Measurements from ENCODE around the gene TMEM139.

Gene TMEM139

DNA sequence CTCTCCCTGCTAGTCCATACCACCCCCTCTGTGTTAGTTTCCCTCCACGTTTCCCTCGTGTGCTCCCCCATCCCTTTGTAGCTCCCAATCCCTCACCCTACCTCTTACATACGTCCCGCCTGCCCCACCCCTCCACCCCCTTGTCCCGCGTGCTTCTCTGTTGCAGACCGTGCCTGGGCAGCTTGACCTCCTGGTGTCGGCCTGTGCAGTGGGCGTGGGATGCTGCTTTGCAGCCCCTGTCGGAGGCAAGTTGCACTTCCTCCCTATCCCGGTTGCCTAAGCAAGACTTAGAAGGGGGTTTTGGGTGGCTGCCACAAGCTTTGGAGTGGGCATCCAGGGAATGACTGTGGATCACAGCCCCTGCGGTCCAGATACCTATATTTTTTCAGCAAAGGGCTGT lies 38.9 kb downstream of the TMEM139 start:
- DNase-seq (ENCODE audit: low read depth in 3 of 3) = no peak

- no peak for DNase-seq (ENCODE audit: low read depth in 3 of 3)
Measured at GRCh38 chr7:143325240-143325639, 40.5 kb downstream of the TMEM139 start.

DNA sequence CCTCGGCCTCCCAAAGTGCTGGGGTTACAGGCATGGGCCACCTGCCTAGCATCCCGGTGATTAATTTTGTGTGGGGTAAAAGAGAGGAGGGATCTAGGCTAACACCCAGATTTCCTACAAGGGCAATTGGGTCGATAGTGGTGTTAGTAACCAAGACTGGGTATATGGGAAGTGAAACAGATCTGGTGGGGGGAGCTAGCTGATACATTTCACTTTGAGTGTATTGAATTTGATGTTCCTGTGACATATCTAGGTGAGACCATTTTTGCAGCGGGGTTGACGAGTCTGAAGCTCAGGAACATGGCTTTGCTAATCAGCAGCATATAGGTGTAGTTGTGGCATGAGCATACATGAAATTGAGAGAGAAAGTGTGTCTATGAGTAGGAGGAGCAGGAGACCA lies 43.1 kb downstream of the TMEM139 start:
- no peak for DNase-seq (ENCODE audit: low read depth in 3 of 3)

DNA sequence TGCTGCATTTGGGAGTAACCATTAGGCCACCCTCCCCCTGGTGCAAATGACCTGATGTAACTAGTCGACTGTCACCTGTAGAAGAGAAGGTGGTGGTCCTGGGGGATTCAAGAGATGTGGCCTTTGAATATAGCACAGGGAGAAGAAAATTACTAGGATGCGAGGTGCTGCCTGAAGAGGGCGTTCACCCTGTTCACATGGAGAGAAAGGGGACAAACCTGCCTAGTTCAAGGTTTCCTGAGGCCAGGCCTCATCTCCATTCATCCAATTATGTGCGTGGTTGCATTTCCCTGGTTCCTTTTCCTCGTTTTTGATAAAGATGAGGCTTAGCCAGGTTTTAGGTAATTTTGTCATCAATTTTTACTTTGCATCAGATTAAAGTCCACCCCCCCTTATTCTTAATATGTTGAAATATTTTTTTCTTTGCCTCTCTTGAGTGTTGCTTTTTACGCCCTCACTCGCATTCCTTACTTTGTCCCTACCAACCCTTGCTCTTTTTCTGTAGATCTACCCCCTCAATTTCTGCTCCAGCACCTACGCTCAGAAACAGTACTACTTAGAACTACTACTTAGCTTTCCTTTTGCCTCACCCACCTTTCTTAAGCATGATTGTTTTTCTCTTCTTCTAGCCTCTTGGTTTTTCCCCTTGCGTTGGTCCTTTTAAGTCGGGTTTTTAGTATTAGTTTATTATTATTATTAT lies 44.9 kb downstream of the TMEM139 start:
- no peak for DNase-seq (ENCODE audit: low read depth in 3 of 3)

DNA sequence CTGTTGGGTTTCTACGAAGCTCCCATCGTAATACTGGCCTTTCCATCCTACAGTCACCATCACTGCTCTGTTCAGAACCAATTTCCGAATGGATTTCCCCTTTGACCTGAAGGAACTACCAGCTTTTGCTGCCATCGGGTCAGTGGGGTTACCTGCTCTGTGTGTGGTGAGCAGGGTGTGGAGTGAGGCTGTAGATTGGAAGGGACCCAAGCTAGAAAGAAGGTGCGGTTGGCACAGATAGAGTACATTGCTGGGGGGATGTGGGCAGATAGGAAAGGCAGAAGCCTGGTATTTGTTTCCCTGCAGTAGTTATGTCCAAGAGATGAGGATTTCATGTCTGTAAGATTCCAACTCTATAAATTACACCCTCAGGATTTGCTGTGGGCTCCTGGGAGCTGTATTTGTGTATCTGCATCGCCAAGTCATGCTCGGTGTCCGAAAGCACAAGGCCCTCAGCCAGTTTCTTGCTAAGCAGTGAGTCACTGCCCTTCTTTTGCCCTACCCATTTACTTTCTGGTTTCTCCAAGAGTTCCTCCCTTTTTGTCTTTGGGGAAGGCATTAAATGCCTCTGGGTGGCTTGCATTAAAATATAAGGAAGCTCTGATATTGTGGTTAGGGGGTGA lies 46.5 kb downstream of the TMEM139 start:
- DNase-seq (ENCODE audit: low read depth in 3 of 3) = no peak

DNA sequence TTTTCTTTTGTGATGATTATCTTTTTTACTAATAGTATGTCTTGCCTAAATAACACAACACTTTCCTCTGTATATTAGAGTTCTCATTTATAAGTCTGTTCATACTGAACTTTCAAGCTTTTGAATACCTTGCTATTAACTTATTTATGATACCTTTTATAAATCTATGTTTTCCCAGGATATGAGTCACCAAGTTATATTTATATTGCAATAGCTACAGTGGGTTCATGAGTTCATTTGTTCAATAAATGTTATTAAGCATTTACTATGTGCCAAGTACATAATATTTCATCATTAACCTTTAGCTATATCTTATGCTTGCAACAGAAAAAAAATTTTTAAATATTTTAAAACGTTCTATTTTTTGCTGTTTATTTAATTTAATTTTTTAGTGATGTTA lies 49.5 kb downstream of the TMEM139 start:
- DNase-seq (ENCODE audit: low read depth in 3 of 3) = no peak

DNA sequence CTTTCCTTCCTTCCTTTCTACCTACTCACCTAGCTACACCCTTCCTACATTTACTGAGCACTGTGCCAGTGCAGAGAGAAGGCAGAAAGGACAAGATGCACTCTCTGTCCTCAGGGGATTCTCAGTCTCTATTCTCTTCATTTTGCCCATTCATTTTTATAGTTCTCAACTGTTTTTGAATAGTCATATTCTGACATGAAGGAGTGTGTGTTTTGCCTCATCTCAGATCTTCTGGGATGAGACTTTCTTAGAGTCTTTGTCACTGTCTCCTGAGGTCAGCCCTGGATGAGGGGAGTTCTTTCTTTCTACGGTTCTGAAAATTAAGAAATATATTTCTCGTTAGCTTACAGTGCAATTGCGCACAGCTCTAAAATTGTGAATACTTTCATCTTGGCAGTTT lies 52.5 kb downstream of the TMEM139 start:
- DNase-seq (ENCODE audit: low read depth in 3 of 3) = no peak

All from stimulated activated CD4-positive, alpha-beta T cell treated with anti-CD3 and anti-CD28 coated beads, TNF-alpha, amount 100 ng/mL, for 24 hours (primary cell).